Upper lobe of right lung (tissue), 1 donor: Measurements from ENCODE around the gene STIMATE. TPM values are rescaled to one million over a fixed set of nuclear protein-coding genes. Genes with fewer than 3 reads are reported as not detected.

ENCODE experiments used
- ATAC-seq: fragments of 200-7000 bp; cut with Tn5 transposase; one replicate; pipeline ENCODE4 v1.9.1; 2020; ENCODE audit warnings: mild to moderate bottlenecking, moderate library complexity
- DNase-seq: peaks from one replicate; pipeline ENCODE4 v3.0.0-alpha.2; 2020
- H3K27ac ChIP-seq: fragments of 200-600 bp; one replicate; pipeline ENCODE4 v1.8.0; 2022
- H3K27me3 ChIP-seq: fragments of 200-600 bp; one replicate; pipeline ENCODE4 v1.8.0; 2022; ENCODE audit warnings: mild to moderate bottlenecking
- H3K36me3 ChIP-seq: fragments of 200-600 bp; one replicate; pipeline ENCODE4 v1.8.0; 2022
- H3K4me1 ChIP-seq: fragments of 200-600 bp; one replicate; pipeline ENCODE4 v1.8.0; 2022
- H3K4me3 ChIP-seq: fragments of 200-600 bp; one replicate; pipeline ENCODE4 v1.8.0; 2022; ENCODE audit warnings: mild to moderate bottlenecking
- H3K9me3 ChIP-seq: fragments of 200-600 bp; one replicate; pipeline ENCODE4 v1.8.0; 2022
- intact Hi-C: fragments of 100-400 bp; cut with DNase I; formaldehyde crosslinking; loops from one replicate; pipeline ENCODE4 v1.11.0; 2022
- total RNA-seq: library from RNA; stranded (reverse); fragmentation: NEBNext Ultra II Directional; extraction: Animal tissue kit (Norgen Biotek cat#: 25700); gene quantifications from one replicate; pipeline ENCODE4 v1.2.1, GENCODE V29; 2021
- TF ChIP-seq, protein P1 (sequence below): fragments of 200-600 bp; IDR thresholded peaks from one replicate; pipeline ENCODE4 v1.8.0; 2022; ENCODE audit warnings: antibody characterized with exemption
- donor health status: DM: no; HTN: yes; CAD: no; lungs with severe emphysema.

The STIMATE gene
- total RNA-seq, 1 donor from 2014 or later, result 34.7 TPM

DNA sequence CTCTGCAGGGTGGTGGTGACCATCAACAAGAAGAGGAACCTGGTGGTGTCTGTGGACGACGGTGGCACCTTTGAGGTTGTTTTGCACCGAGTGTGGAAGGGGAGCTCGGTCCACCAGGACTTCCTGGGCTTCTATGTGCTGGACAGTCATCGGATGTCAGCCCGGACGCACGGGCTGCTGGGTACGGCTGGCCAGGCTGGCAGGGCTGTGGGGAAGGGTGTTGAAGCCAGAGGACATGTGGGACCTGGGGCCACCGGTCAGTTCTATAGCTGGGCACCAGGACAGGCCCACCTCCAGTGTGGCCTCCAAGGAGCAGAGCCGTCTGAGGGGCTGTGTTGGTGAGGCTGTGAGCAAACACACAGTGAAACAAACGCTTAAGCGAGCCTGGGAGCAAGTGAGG, 106.6 kb downstream of the STIMATE start:
- TF ChIP-seq, protein P1, sequence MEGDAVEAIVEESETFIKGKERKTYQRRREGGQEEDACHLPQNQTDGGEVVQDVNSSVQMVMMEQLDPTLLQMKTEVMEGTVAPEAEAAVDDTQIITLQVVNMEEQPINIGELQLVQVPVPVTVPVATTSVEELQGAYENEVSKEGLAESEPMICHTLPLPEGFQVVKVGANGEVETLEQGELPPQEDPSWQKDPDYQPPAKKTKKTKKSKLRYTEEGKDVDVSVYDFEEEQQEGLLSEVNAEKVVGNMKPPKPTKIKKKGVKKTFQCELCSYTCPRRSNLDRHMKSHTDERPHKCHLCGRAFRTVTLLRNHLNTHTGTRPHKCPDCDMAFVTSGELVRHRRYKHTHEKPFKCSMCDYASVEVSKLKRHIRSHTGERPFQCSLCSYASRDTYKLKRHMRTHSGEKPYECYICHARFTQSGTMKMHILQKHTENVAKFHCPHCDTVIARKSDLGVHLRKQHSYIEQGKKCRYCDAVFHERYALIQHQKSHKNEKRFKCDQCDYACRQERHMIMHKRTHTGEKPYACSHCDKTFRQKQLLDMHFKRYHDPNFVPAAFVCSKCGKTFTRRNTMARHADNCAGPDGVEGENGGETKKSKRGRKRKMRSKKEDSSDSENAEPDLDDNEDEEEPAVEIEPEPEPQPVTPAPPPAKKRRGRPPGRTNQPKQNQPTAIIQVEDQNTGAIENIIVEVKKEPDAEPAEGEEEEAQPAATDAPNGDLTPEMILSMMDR, result no peak
- DNase-seq, result no peak

DNA sequence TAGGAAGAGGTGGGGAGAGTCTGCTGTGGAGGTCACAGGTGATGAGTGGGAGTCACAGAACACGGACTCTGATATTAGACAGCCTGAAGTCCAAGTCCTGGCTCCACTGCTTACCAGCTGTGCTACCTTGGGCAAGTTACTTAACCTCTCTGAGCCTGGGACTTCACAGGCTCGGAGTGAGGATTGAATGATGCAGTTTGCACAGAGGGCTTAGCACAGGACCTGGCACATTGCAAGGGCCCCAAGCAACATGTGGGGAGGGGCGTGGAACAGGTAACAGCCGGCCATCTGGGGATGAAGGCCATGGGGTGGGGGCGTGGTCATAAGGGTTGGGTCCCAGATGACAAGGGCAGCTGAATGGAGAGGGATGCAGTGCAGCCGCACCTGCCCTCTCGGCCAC, 107.0 kb downstream of the STIMATE start:
- no peak overlapping the region for H3K4me3 ChIP-seq
- H3K9me3 ChIP-seq, result no peaks in the 10 kb centered on the region
- no peak overlapping the region for H3K27ac ChIP-seq
- no peaks in the 10 kb centered on the region for H3K27me3 ChIP-seq
- no peaks in the 10 kb centered on the region for H3K4me1 ChIP-seq
- DNase-seq (no peak), ATAC-seq (no peak)
- intact Hi-C loops, result no loop called here
- TF ChIP-seq, protein P1, result no peak
- H3K36me3 ChIP-seq, result no peaks in the 10 kb centered on the region

More for the DNA sequence above, 106.6 kb downstream of the STIMATE start:
- no peaks in the 10 kb centered on the region for H3K4me1 ChIP-seq
- no peaks in the 10 kb centered on the region for H3K9me3 ChIP-seq
- H3K36me3 ChIP-seq, result no peaks in the 10 kb centered on the region
- H3K27me3 ChIP-seq, result no peaks in the 10 kb centered on the region
- ATAC-seq, result no peak
- H3K27ac ChIP-seq, result no peak overlapping the region
- intact Hi-C loops, result no loop called here
- no peak overlapping the region for H3K4me3 ChIP-seq

DNA sequence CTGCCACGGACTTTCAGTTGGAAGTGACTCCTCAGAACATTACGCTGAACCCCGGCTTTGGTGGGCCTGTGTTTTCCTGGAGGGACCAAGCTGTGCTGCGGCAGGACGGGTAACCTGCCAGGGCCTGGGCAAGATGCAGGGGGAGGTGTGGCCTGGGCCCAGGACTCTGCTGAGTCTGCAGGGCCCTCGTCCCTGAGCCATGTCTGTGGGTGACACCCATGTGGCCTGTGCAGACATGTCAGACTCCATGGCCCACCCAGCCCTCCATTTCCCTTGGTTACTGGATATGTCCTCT, 107.7 kb downstream of the STIMATE start:
- Histone ChIP-seq H3K9me3 (no peaks in the 10 kb centered on the region), H3K4me3 (no peak overlapping the region), H3K27me3 (no peaks in the 10 kb centered on the region), H3K4me1 (no peaks in the 10 kb centered on the region), H3K27ac (no peak overlapping the region), H3K36me3 (no peaks in the 10 kb centered on the region)
- no peak for DNase-seq
- TF ChIP-seq, protein P1, result no peak
- no peak for ATAC-seq
- intact Hi-C loops, result no loop called here

DNA sequence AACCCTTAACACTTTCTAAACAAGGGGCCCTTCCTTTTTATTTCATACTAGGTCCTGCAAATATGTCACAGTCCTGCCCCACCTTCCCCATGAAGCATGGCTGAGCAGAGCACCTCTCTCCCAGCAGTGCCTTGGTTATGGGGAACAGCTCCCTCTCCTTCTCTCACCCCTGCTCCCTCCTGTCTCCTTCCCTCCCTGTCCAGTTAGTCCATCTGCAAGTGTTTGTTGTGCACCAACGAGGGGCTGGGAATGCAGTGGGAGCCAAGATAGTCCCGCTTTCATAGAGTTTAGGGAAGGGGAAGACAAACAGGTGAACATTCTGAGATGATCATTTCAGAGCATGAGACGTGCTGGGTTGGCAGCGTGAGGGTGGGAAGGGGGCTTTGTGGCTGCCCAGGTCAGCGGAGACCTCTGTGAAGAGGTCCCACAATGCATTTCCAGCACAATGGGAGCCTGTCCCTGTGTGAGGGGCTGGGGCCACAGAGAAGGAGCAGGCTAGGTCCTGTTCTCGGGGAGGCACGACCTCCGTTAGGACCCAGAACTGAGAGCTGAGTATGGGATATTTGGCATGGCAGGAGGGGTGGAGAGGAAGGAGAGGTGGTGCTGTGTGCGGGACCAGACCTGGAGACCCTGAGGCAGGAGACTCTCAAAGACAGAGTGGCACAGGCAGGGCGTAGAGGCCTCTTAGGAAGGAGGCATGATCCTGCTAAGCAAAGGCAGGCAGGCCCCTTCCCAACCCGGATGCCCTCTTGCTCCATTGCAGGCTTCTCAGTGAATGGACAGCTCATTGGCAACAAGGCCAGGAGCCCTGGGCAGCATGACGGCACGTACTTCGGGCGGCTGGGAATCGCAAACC, 108.2 kb downstream of the STIMATE start:
- Histone ChIP-seq H3K4me1 (no peaks in the 10 kb centered on the region), H3K9me3 (no peaks in the 10 kb centered on the region), H3K27me3 (no peaks in the 10 kb centered on the region), H3K4me3 (no peak overlapping the region), H3K27ac (no peak overlapping the region), H3K36me3 (no peaks in the 10 kb centered on the region)
- intact Hi-C loops, result no loop called here
- TF ChIP-seq, protein P1, result no peak
- DNase-seq (no peak), ATAC-seq (no peak)

DNA sequence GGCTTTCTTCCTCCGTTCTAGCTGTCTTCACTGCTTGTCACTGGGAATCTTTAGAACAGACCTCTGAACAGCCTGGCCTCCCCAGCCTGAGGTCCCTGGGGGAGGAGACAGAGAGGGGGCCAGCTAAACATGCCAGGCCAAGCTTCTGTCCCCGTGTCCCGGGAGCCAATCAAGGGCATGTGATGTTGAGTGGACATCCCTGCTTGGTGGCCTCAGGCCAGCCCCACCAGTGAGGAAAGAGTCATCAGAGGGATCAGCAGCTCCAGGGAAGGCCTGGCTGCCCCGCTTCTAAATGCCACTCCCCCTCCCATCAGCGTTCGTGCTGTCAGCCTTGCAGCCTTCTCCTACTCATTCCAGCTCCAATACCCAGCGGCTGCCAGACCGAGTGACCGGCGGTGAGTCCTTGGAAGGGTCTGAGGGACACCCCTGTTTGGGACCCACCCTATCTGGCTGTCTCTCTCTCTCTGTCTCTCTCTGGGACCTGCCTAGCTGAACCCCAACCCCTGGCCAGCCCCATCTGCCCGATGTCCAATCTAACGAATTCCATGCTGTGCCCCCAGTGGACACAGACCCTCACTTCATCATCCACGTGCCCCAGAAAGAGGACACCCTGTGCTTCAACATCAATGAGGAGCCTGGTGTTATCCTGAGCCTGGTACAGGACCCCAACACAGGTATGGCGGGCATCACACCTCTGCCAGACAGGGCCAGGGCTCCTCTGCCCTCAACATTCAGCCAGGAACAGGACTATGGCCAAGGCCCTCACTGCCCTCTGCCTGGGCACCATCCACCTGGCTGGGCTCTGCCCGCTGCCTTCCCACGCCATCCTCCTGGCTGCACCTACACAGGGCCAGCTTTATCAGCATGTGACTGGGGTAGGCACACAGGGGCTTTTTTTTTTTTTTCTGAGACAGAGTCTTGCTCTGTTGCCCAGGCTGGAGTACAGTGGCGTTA, 109.4 kb downstream of the STIMATE start:
- Histone ChIP-seq H3K9me3 (no peaks in the 10 kb centered on the region), H3K27me3 (peaks cover under 1% of the 10 kb centered on the region), H3K4me3 (no peak overlapping the region), H3K36me3 (no peaks in the 10 kb centered on the region), H3K27ac (no peak overlapping the region), H3K4me1 (no peaks in the 10 kb centered on the region)
- TF ChIP-seq, protein P1, result no peak
- no peak for ATAC-seq
- DNase-seq, result no peak
- intact Hi-C loops, result no loop called here
